CD4-positive, alpha-beta T cell (primary cell): ENCODE data around the gene NAT10. TPM values are rescaled to one million over a fixed set of nuclear protein-coding genes. Genes with fewer than 3 reads are reported as not detected.

Source experiments
- ATAC-seq: fragments of 200-7000 bp; cut with Tn5 transposase; one replicate; pipeline ENCODE4 v1.10.0; 2022; ENCODE audit warnings: mild to moderate bottlenecking; ENCODE audit not compliant: poor library complexity
- CTCF ChIA-PET: fragments of 350-600 bp; sonication (Branson Sonifier 250); formaldehyde crosslinking; loops from one replicate; lab custom pipeline; 2021; ENCODE audit warnings: antibody characterized with exemption, inconsistent platforms; lab: Charles Lee
- POLR2A ChIA-PET: fragments of 350-600 bp; sonication (Branson Sonifier 250); formaldehyde crosslinking; loops from one replicate; lab custom pipeline; 2021; ENCODE audit warnings: antibody characterized with exemption, inconsistent platforms; lab: Charles Lee
- DNase-seq, 14 experiments: peaks; one replicate each; pipeline ENCODE4 v3.0.0-alpha.2; 2013 to 2020; ENCODE audit warnings: mixed read lengths in 2 of 14
- H3K27ac ChIP-seq, 2 donors: one replicate each; pipeline versions ENCODE4 v1.5.1 to v1.7.0; 2013; ENCODE audit warnings: low read length in 2 of 2, low read depth in 1 of 2, mild to moderate bottlenecking in 1 of 2
- H3K27me3 ChIP-seq, 2 experiments: 1 replicate in 1 of 2; 2 replicates in 1 of 2; pipeline versions ENCODE4 v1.6.1 to v1.7.0; 2013; ENCODE audit warnings: low read length in 2 of 2, control low read depth in 1 of 2, mild to moderate bottlenecking in 1 of 2, moderate library complexity in 1 of 2; ENCODE audit not compliant: insufficient read depth in 2 of 2, control insufficient read depth in 1 of 2
- H3K36me3 ChIP-seq: one replicate; pipeline ENCODE4 v1.6.1; 2013; ENCODE audit warnings: low read length, control low read depth; ENCODE audit not compliant: insufficient read depth
- H3K4me1 ChIP-seq: one replicate; pipeline ENCODE4 v1.6.1; 2013; ENCODE audit warnings: low read length, control low read depth; ENCODE audit not compliant: insufficient read depth
- H3K4me3 ChIP-seq: one replicate; pipeline ENCODE4 v1.5.1; 2013; ENCODE audit warnings: mild to moderate bottlenecking, low read length, moderate library complexity
- H3K9me3 ChIP-seq, 2 experiments: 1 replicate in 1 of 2; 2 replicates in 1 of 2; pipeline versions ENCODE4 v1.6.1 to v1.7.0; 2013; ENCODE audit warnings: low read length in 2 of 2, mild to moderate bottlenecking in 2 of 2, control low read depth in 1 of 2, moderate library complexity in 1 of 2; ENCODE audit not compliant: control insufficient read depth in 1 of 2, insufficient read depth in 1 of 2
- H3K27ac Mint-ChIP-seq: one replicate; pipeline ENCODE4 v1.8.0; 2020; ENCODE audit warnings: mixed read lengths
- H3K27me3 Mint-ChIP-seq: one replicate; pipeline ENCODE4 v1.8.0; 2021; ENCODE audit warnings: mixed read lengths
- H3K36me3 Mint-ChIP-seq: one replicate; pipeline ENCODE4 v1.8.0; 2021; ENCODE audit warnings: low read depth, mixed read lengths
- H3K4me1 Mint-ChIP-seq: one replicate; pipeline ENCODE4 v1.8.0; 2021; ENCODE audit warnings: low read depth, mixed read lengths
- H3K4me3 Mint-ChIP-seq: one replicate; pipeline ENCODE4 v1.8.0; 2020; ENCODE audit warnings: mild to moderate bottlenecking, mixed read lengths
- H3K9me3 Mint-ChIP-seq: one replicate; pipeline ENCODE4 v1.8.0; 2020; ENCODE audit warnings: mixed read lengths
- CTCF ChIP-seq: fragments of 200-600 bp; IDR thresholded peaks from one replicate; pipeline ENCODE4 v1.8.0; 2022; ENCODE audit warnings: antibody characterized with exemption, mild to moderate bottlenecking
- intact Hi-C, 2 experiments: fragments of 100-400 bp; cut with DNase I in 1 of 2; cut with micrococcal nuclease in 1 of 2; formaldehyde crosslinking; loops; one replicate each; pipeline versions ENCODE4 v1.15.1 to v1.9.0; 2023 to 2025; cut with DNase I, micrococcal nuclease
- total RNA-seq, 174 experiments: library from RNA in 2 of 174; stranded (reverse) in 2 of 174; gene quantifications; one replicate each; pipeline ENCODE4 v1.2.3 and lab custom pipeline; 2021 to 2026

Gene NAT10
- total RNA-seq, 2 experiments from 2014 or later = 50.1 to 55.6 TPM

- no peaks in the 10 kb centered on the region for H3K36me3 Mint-ChIP-seq
- H3K9me3 Mint-ChIP-seq = no peaks in the 10 kb centered on the region
- H3K4me1 Mint-ChIP-seq = no peaks in the 10 kb centered on the region
- peaks cover 12% of the 10 kb centered on the region for H3K4me1 ChIP-seq
- DNase-seq (no peak), ATAC-seq (no peak)
- H3K4me3 ChIP-seq = no peak overlapping the region
- H3K27me3 Mint-ChIP-seq = no peaks in the 10 kb centered on the region
- H3K27ac Mint-ChIP-seq = no peak overlapping the region
- POLR2A ChIA-PET = no interaction called here
- no peaks in the 10 kb centered on the region for H3K9me3 ChIP-seq
- intact Hi-C loops = no loop called here
- CTCF ChIA-PET = no interaction called here
- TF ChIP-seq CTCF = no peak
- no peaks in the 10 kb centered on the region for H3K36me3 ChIP-seq
- H3K4me3 Mint-ChIP-seq = no peak overlapping the region
- no peak overlapping the region for H3K27ac ChIP-seq
- peaks cover 0 to 2% of the 10 kb centered on the region in 2 experiments for H3K27me3 ChIP-seq
Measured at GRCh38 chr11:34176751-34177209, 71.4 kb downstream of the NAT10 start.

DNA sequence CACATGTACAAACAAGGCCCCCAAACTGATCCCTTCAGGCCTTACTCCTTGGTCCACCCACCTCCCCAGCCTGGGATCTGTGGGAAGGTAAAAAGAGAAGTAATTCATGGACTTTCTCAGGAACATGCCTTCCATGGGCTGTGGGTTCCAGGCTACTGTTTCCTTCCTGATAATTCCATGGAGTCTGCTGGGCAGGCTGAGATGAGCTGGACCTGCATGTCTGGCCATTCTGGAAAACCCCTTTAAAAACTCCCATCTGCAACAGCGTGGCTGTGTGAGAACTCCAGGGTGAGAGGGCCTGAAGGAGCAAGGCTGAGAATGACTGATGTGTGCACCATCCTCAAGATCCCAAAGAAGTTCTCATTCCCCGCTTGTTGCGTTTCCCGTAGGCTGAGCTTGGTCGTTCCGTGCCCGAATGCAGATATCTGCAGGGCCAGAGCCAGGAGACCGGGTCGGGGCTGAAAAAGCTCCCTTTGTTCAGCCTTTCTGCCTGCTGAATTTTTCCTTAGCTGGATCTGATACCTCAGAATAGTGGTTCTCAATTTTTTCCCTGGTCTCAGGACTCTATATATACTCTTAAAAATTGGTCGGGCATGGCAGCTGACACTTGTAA, 72.9 kb downstream of the NAT10 start:
- ATAC-seq (no peak), DNase-seq (no peak)
- TF ChIP-seq CTCF = no peak
- ChIA-PET CTCF (no interaction called here), POLR2A (no interaction called here)
- H3K36me3 Mint-ChIP-seq = no peaks in the 10 kb centered on the region
- Histone ChIP-seq H3K4me3 (no peak overlapping the region), H3K27me3 (peaks cover 0 to 1% of the 10 kb centered on the region in 2 experiments), H3K36me3 (no peaks in the 10 kb centered on the region), H3K9me3 (no peaks in the 10 kb centered on the region), H3K27ac (no peak overlapping the region), H3K4me1 (peaks cover 12% of the 10 kb centered on the region)
- intact Hi-C loops = no loop called here
- no peaks in the 10 kb centered on the region for H3K4me1 Mint-ChIP-seq
- no peaks in the 10 kb centered on the region for H3K27me3 Mint-ChIP-seq
- no peaks in the 10 kb centered on the region for H3K9me3 Mint-ChIP-seq
- H3K4me3 Mint-ChIP-seq = no peak overlapping the region
- no peak overlapping the region for H3K27ac Mint-ChIP-seq

DNA sequence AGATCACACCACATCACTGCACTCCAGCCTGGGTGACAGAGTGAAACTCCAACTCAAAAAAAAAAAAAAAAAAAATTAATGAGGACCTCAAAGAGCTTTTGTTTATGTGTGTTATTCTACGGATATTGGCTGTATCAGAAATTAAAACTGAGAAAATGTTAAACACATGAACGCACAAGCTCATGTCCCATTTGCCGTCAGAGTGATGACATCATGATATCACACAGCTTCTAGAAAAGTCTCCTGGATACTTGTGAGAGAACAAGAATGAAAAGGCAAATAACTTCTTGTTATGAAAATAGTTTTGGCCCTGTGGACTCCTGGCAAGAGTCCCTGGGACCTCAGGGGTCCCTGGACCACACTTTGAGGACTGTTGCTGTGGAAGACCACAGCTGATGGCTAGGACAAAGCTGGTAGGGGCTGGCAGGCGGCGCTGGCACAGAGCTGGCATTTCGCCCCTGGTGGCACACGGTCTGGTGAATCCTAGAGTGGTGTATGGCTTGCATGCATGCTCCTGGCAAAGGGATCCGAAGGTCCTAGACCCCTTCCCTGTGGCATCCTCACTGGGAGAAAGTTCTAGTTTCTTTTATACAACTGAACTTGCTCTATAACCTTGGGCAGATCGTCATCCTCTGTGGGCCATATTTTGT, 73.7 kb downstream of the NAT10 start:
- Histone ChIP-seq H3K4me3 (no peak overlapping the region), H3K9me3 (no peaks in the 10 kb centered on the region), H3K4me1 (peaks cover 7% of the 10 kb centered on the region), H3K27me3 (no peaks in the 10 kb centered on the region), H3K27ac (no peak overlapping the region), H3K36me3 (no peaks in the 10 kb centered on the region)
- TF ChIP-seq CTCF = no peak
- CTCF ChIA-PET = interaction anchor here (0.8 kb wide), 1 partner anchor 177 kb away, joined by 3 read pairs; no protein-coding TSS in a partner anchor
- POLR2A ChIA-PET = no interaction called here
- no peak overlapping the region for H3K27ac Mint-ChIP-seq
- H3K36me3 Mint-ChIP-seq = no peaks in the 10 kb centered on the region
- H3K9me3 Mint-ChIP-seq = no peaks in the 10 kb centered on the region
- DNase-seq (no peak), ATAC-seq (no peak)
- no peaks in the 10 kb centered on the region for H3K27me3 Mint-ChIP-seq
- H3K4me3 Mint-ChIP-seq = no peak overlapping the region
- no peaks in the 10 kb centered on the region for H3K4me1 Mint-ChIP-seq
- intact Hi-C loops = no loop called here
